ENCODE results near the gene CREBBP. TPM values are rescaled to one million over a fixed set of nuclear protein-coding genes. Genes with fewer than 3 reads are reported as not detected.

Gene CREBBP
- total RNA-seq, 3 donors from 2014 or later: 57.9 to 107 (median 81.6) TPM

DNA sequence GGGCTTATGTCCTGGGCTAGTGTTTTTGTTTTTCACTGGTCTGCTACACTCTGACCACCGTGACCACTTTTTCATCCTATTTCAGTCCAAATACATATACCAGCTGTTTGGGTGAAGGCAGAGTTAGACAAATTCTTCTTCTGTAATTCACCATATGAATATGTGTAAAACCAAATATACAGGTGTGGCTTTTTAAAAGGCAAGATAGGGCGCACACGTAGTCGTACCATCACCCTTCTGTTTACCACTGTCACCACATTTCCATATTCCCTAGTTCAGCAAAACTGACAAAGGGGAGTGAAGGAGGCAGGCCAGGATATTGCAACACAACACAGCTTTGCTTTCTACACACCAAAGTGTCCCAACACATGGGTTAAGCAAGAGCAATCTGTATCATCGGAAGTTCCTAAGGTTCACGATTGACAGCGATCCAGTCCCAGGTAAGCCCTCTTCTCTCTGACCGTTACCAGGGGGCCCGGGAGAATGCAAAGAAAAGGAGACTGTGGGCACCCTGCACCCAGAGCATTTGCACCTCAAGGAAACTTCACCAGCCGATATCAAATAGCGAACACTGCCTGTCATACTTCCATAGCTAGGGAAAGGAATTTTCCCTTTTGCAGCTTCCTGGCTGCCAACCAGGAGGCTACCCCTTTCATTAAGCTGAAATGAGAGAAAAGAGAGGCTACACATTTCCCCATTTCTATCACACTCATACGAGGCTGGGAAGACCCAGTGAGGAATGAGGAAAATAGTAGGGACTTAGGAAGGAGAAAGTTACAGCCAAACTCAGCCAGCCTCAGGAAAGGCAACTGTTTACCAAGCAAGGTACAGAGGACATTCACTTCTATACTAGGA, 23.1 kb downstream of the CREBBP start:
- Histone ChIP-seq H3K9me3 (no peaks in the 10 kb centered on the region), H3K4me1 (ENCODE audit: low read depth) (peaks cover 4% of the 10 kb centered on the region), H3K4me3 (no peak overlapping the region), H3K36me3 (ENCODE audit: low read depth) (no peaks in the 10 kb centered on the region)
- TF ChIP-seq, protein P1, sequence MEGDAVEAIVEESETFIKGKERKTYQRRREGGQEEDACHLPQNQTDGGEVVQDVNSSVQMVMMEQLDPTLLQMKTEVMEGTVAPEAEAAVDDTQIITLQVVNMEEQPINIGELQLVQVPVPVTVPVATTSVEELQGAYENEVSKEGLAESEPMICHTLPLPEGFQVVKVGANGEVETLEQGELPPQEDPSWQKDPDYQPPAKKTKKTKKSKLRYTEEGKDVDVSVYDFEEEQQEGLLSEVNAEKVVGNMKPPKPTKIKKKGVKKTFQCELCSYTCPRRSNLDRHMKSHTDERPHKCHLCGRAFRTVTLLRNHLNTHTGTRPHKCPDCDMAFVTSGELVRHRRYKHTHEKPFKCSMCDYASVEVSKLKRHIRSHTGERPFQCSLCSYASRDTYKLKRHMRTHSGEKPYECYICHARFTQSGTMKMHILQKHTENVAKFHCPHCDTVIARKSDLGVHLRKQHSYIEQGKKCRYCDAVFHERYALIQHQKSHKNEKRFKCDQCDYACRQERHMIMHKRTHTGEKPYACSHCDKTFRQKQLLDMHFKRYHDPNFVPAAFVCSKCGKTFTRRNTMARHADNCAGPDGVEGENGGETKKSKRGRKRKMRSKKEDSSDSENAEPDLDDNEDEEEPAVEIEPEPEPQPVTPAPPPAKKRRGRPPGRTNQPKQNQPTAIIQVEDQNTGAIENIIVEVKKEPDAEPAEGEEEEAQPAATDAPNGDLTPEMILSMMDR (IDR thresholded peaks at IDR 0.05): no peak
- DNase-seq: peak in 1 of 3 donors; percentile 27
- ATAC-seq: peak; percentile 63
- intact Hi-C loops (cut with DNase I, micrococcal nuclease): no loop called here

DNA sequence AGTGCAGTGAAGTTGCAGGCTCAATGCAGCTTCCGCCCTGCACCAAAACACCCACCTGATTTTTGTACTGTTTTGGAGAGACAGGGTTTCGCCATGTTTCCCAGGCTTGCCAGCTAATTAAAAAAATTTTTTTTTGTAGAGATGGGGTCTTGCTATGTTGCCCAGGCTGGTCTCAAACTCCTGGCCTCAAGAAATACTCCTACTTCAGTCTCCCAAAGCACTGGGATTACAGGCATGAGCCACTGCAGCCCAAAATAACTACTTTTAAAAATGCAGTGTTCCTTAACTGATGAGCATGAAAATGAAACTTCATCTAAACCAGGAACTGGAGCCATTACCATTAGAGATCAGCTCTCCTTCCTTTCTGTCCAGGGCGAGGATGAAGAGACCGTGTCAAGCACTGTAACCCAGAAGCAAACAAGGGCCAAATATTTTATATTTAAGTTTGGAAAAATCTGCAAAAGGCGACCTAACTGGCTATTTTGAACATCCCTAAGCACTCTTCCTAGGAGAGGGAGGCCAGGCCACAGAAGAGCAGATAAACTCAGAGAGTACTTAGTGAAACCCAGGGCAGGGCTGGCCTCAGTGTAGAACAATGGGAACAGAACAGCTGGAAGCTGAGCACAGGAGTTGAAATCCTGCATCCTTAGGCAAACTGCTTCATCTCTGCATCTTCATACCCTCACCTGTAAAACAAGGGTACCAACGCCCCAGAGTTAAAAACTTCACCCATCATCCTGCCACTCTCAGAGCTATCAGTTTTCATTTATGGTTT, 24.0 kb downstream of the CREBBP start:
- TF ChIP-seq, protein P1 (IDR thresholded peaks at IDR 0.05): no peak
- H3K9me3 ChIP-seq: no peaks in the 10 kb centered on the region
- no peak for ATAC-seq
- no peaks in the 10 kb centered on the region for H3K36me3 ChIP-seq (ENCODE audit: low read depth)
- intact Hi-C loops (cut with DNase I, micrococcal nuclease): no loop called here
- H3K4me3 ChIP-seq: no peak overlapping the region
- no peak for DNase-seq
- no peaks in the 10 kb centered on the region for H3K4me1 ChIP-seq (ENCODE audit: low read depth)

DNA sequence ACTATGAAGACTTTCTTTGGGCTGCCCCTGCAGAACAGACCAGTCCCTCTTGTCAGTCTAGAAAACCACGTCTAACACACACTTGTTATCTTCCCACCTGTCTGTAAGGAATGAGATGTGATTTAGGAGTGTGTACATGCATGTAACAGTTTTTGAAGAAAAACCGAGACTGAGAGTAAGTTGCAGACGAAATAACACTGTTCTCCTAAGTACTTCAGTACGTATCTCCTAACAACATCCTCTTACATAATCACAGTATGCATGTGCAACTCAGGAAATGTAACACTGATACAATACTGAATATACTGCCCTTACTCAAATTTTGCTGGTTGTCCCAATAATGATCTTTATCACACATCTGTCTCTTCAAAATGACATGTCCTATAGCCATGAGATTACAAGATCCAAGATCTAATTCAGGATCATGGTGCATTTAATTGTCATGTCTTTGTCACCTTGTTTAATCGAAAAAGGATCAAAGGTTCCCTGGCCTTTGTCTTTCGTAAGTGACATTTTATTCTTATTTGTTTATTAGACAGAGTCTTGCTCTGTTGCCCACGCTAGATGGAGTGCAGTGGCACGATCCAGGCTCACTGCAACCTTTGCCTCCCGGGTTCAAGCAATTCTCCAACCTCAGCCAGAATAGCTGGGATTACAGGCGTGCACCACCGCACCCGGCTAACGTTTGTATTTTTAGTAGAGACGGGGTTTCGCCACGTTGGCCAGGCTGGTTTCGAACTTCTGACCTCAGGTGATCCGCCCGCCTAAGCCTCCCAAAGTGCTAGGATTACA, 25.6 kb downstream of the CREBBP start:
- no peak overlapping the region for H3K4me3 ChIP-seq
- peak; percentile 35 for ATAC-seq
- TF ChIP-seq, protein P1 (IDR thresholded peaks at IDR 0.05): no peak
- H3K36me3 ChIP-seq (ENCODE audit: low read depth): no peaks in the 10 kb centered on the region
- H3K4me1 ChIP-seq (ENCODE audit: low read depth): no peaks in the 10 kb centered on the region
- intact Hi-C loops (cut with DNase I, micrococcal nuclease): no loop called here
- no peak for DNase-seq
- no peaks in the 10 kb centered on the region for H3K9me3 ChIP-seq

DNA sequence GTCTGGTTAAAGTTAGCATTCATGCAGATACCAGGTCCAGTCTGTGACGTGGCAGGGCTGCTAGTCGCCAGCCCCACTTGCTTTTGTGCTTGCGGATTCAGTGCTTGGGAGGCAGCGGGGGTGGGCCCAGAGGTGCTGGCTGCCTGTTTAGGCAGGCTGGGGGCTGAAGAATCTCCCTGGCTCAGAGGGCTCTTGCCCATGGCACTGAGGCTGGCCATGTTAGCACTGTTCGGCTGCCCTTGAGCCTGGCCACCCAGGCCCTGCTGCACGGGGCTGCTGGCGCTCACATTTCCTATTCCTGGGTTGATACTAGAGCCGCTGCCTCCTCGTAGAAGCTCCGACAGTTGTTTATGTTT, 30.0 kb downstream of the CREBBP start:
- no peak overlapping the region for H3K4me3 ChIP-seq
- no peaks in the 10 kb centered on the region for H3K9me3 ChIP-seq
- no peaks in the 10 kb centered on the region for H3K36me3 ChIP-seq (ENCODE audit: low read depth)
- TF ChIP-seq, protein P1 (IDR thresholded peaks at IDR 0.05): no peak
- ATAC-seq (no peak), DNase-seq (no peak)
- no peaks in the 10 kb centered on the region for H3K4me1 ChIP-seq (ENCODE audit: low read depth)
- intact Hi-C loops (cut with DNase I, micrococcal nuclease): no loop called here

DNA sequence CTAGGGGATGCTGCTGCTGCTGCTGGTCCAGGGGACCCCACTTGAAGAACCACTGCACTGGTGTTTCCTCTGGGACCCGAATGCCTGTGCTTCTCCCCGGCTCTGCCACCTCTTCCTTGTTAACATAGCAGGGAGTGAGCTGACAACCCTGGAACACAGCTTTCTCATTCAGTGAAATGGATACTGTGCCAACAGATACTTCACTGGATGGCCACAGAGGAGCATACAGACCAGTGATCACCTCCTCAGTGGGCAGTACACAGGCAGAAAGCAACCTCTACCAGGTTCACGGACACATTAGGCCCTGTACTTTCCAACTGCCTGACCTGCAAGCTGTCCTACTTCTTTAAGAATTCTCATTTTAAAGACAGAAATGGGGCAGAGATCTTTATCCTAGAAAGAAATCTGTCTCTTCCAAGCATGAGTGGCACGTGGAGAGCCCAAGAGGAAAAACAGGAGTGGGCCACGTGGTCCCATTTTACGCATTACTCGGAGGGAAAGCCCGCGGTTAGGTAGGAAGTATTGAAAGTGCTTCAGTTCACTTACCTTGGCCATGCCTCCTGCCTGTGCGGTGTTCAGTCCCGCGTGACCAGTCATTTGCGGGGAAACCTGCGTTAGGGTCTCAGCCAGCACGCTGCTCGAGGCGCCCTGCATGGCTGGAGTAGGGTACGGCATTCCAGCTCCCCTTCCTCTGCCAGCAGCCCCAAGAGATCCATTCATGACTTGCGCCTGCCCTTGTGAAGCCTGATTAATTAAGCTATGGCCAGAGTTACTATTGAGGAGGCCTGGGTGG, 30.6 kb downstream of the CREBBP start:
- DNase-seq (no peak), ATAC-seq (no peak)
- intact Hi-C loops (cut with DNase I, micrococcal nuclease): no loop called here
- no peaks in the 10 kb centered on the region for H3K4me1 ChIP-seq (ENCODE audit: low read depth)
- no peak overlapping the region for H3K4me3 ChIP-seq
- no peaks in the 10 kb centered on the region for H3K36me3 ChIP-seq (ENCODE audit: low read depth)
- TF ChIP-seq, protein P1 (IDR thresholded peaks at IDR 0.05): no peak
- H3K9me3 ChIP-seq: no peaks in the 10 kb centered on the region
